SHP77 (cell line): ENCODE measurements around the gene ATP8A2.

ENCODE experiments used
- DNase-seq, 2 experiments: peaks; one replicate each; lab custom pipeline; 2025; lab: John Stamatoyannopoulos, UW

ATP8A2 gene

GRCh38 chr13:25732111-25732865 is 360.5 kb downstream of the ATP8A2 start:
- DNase-seq, result no peak

DNA sequence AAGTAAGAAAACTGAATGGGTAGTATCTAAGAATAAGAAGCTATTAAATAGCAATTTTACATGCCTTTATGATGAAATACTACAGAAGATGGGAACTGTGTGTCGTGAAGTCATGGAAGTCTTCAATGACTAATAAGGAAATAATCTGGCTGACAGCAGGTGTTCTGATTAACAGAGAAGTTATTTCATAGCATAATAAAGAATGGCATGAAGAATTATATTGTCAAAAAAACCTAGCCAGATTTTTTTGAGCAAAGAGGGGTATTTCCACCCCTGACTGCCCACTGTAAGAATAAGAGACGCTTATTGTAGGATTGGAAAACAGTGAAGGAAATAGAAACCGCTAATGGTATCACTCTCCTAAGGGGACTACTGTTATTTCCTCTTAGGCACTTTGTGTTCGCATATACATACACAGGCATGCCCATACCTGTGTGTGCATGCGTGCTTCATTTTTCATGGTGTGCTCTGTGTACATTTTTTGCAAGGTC is 361.3 kb downstream of the ATP8A2 start:
- DNase-seq, result no peak

- DNase-seq, result no peak
Observed at GRCh38 chr13:25733696-25734435, 362.1 kb downstream of the ATP8A2 start.

DNA sequence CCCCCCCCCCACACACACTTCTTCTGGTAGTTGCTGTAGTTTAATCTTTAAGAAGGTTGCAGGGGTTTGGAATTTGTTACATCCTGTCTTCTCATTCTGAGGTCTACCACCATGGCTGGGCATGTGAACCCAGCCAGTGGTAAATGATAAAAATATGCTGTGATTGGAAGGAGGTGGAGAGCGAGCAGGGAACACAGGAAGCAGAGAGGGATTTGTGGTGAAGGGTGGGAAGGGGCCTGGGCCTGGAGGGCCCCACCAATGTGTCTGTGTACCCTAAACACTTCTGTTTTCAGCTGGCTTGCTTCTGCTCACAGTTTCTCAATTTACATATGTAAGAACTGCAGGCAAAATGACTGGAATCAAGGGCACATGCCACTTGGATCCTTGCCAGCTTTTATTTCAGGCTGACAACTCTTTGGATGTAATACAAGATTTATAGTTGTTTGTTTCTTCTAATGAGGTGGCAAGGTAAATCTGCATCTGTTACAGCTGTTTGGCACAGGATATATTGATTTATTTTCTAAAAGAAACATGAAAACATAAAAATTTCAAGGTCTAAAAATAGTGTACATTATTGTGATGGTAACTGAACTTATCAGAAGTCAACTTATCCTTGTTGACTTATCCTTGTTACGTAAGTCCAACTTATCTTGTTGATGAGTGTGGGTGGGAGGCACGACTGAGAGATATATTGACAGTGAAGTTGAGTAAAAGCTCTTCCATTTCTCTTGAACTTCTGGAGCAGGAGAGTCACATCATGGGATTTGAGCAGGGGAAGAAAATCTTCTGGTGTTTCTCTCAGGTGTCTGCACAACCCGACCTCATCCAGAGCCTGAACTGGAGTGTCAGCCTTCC is 366.8 kb downstream of the ATP8A2 start:
- peak; percentile 35 for DNase-seq

GRCh38 chr13:25739376-25739775 is 367.6 kb downstream of the ATP8A2 start:
- DNase-seq, result no peak

DNA sequence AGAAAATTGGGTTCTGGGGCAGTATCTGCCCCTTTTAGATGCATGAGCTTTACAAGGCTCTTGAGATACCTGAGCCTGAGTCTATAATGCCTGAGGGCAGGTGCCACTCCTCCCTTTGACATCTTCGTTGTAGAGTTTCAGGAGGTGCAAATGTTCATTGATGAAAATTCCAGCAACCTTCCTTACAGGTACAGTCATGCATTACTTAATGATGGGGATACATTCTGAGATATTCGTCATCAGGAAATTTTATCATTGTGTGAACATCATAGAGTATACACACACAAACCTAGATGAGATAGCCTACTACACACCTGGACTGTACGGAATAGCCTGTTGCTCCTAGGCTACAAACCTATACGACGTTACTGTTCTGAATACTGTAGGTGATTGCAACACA is 370.0 kb downstream of the ATP8A2 start:
- no peak for DNase-seq

GRCh38 chr13:25742220-25742619 is 370.4 kb downstream of the ATP8A2 start:
- no peak for DNase-seq

DNA sequence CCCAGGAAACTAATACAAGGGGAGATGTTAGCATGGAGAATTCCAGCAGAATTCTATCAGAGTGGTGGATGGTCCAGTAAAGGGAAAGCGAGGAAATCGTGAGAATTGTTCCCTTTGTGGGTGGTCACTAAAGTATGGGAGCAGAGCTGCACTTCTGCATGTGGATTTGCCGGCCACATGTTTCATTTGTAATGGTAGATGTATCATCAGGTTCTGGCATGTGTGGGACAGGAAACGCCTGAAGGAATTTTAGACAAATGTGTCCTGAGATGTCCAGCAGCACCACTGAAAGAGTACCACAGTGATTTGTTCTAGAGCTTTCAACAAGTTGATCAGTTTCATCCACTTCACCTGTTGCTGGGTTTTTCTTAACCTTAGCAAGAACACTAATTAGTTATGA is 371.6 kb downstream of the ATP8A2 start:
- no peak for DNase-seq

DNA sequence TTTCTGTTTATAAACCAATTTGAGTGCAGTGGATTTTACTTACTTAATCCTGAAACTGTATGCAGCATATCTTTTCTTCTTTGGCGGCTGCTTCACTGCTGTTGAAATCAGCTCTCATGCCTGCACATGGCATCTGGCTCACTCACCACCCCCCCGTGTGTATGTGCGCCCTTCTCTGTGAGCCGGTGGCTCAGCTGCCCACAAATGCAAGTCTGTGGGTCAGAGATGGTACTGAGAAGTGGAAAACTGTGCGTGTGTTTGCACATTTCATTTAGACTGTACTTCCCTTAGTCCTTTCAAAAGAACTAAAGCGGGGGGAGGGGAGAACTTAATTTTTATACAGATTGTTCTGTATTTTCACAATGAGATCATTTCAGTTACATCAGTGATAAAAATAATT is 372.4 kb downstream of the ATP8A2 start:
- DNase-seq, result no peak

GRCh38 chr13:25746131-25746530 is 374.4 kb downstream of the ATP8A2 start:
- no peak for DNase-seq

DNA sequence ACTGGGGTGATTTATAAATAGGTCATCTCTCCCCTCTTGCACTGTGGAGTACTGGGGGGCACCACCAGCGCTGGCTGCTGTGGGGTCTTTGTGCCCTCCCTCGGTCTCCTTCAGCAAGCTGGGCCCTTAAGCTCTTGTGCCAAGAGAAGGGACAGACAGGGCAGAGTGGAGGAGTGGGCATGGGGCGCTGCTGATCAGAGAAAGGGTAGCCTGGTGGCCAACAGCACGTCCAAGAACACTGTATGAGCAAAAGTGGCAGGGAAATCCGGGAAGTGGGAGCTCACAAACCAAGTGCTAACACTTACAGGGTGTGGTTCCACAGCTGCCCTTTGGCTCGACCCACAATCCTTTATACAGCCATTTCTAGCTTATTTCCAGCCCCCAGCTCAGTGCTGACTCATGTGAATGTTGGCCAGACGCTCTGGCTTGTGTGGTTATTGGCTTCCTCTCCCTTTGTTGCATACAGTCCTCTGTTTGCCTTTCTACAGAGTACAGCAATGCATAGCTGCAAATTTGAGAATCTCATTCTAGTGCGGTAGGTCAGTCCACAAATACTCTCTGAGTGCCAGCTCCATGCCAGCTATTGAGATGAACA is 381.3 kb downstream of the ATP8A2 start:
- DNase-seq, result peak; percentile 13 to 43

DNA sequence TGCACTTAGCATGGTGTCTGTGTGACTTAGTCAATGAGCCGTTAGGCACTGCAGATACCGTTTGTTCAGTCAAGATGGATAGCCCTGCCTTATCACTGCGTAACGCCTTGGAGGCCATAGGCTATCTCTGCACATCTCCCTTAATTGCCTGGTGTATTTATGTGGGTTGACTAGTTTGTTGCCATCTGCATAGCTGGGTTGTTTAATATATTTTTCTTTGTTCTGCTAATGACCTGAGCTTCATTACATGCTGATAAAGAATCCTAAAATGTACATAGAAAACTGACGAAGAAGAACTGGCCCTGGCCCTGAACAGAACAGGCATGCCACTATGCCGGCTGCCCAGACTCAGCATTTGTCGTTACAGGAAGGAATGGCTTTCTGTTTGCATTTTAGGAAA is 382.2 kb downstream of the ATP8A2 start:
- no peak for DNase-seq

- DNase-seq, result no peak
Observed at GRCh38 chr13:25756251-25756650, 384.5 kb downstream of the ATP8A2 start.

GRCh38 chr13:25756912-25757311 is 385.1 kb downstream of the ATP8A2 start:
- DNase-seq, result no peak

DNA sequence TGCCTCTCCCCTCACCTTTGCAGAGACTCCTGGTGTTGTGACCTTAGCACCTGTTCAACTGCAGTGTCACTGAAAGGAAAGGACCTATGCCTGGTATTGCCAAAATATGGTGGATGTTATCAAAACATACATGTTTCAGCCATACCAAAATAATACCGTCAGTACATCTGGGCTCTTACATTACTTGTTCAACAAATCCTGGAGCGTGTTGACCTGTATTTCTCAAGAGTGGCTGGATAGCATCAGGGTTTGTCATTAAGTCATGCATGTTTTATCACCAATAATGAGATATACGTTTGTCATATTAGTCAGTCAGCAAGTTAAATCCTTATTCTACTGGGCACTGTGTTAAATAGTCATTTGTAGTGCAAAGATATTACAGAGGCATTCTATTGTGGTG is 389.3 kb downstream of the ATP8A2 start:
- no peak for DNase-seq

DNA sequence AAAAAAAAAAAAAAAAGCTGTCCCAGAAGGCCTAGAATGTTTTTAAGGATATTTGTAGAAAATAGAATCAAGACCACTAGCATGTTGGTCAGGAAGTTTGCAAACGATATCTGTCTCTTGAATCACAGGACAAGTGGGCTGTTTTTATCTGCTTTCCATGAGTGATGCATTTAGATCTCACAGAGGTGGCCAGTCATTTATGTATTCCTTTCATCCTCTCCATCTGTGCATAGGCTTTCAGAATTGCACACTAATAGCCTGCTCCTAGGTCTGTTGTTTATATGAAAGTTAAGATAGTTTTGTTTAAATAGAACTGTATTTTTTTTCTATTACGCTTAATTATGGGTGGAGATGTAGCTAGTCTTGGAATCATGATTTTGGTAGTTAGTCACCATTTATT is 390.5 kb downstream of the ATP8A2 start:
- DNase-seq, result no peak

DNA sequence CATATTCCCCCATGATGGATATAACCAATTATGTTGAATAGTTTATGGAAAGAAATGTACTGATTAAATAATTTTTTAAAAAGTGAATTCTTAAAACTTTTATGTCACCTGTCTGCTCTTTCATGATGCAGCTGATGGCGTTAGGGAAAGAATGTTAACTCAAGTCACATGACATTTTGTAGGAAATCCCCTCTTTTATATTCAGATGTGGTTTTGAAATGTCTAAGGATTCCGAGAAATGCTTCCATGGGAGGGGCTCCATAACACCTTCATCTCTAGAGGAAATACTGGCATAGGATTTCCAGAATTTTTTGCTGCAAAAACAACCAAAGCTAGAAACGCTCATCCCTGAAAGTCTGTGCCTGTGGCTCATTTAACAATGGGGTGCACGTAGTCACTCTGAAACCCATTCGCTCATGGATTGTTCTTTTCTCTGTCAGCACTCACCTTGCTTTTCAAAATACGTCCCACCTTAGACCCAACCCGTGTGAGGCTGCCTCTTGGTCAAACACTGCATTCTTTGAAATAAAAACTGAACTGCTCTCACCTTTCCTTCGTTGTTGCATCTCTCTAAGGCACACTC is 391.1 kb downstream of the ATP8A2 start:
- no peak for DNase-seq

GRCh38 chr13:25764378-25764777 is 392.6 kb downstream of the ATP8A2 start:
- no peak for DNase-seq

- no peak for DNase-seq
Observed at GRCh38 chr13:25765266-25765665, 393.5 kb downstream of the ATP8A2 start.

GRCh38 chr13:25766576-25766975 is 394.8 kb downstream of the ATP8A2 start:
- DNase-seq, result no peak

- DNase-seq, result no peak
Observed at GRCh38 chr13:25766991-25767390, 395.2 kb downstream of the ATP8A2 start.

GRCh38 chr13:25768376-25768775 is 396.6 kb downstream of the ATP8A2 start:
- DNase-seq, result no peak
